NCI-H1417 treated with DMSO at 0.1 percent for 48 hours (cell line): ENCODE data around the gene LPAR3.

ENCODE experiments used
- DNase-seq: peaks from one replicate; lab custom pipeline; 2025; lab: John Stamatoyannopoulos, UW

The LPAR3 gene

GRCh38 chr1:84857906-84858305 is 35.1 kb downstream of the LPAR3 start:
- DNase-seq = no peak

GRCh38 chr1:84856726-84857270 is 36.2 kb downstream of the LPAR3 start:
- no peak for DNase-seq

DNA sequence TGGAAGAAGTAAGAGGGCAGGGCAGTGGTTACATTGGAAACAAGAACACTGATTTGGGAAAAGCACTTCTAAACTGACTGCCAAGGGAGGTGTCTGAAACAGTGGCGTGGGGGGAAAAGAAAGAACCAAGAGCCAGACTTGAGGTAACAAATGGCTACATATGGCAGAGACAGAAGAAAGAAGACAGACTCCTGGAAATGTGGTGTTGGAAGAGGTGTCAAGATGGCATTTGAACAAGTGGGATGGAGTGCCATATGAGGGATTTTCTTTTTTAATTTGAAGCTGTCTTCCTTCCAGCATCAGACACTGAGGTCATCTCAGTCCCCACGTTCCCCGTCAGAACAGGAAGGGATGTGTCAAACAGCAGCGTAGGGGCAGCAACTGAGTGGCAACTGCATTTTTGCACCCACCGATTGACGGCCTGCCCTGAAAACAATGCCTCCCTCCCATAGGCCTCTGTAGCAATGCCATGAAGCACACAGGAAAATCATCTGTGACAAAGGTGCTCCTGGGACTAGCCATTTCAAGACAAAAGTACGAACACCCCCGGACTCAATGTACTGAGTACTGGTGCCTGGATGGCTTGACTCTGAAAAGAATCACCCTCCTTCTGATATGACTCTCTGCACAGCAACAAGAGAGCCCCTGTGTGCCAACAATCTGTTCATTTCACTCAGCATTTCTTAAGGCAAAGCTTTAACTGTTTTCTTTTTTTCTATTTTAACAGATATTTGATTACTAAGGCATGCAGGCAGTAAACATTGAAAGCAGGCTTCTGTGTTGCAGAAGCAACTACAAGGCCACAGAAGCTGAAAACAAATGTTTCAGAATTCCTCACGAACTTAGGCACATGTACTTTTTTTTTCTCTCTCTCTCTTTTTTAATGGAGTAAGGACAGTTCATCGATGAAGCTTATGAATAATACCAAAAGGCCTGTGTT is 37.0 kb downstream of the LPAR3 start:
- no peak for DNase-seq

DNA sequence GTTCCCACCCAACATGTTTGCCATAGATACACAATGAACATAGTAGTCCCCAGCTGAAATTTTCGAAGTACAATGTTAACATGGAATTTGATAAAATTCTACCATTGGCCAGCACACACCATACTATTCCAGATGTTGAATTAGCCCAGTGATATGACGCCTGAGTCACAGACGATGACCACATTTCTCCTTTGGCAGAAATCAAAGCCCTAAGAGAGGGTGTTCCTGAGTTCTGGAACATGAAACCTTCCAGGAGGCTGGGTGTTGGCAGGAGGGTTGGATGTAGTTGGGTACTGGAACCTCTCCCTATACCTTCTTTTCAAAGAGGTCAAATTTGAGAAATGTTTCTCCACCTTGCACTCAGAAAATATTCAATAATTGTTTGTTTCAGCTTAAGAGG is 37.8 kb downstream of the LPAR3 start:
- DNase-seq = no peak

DNA sequence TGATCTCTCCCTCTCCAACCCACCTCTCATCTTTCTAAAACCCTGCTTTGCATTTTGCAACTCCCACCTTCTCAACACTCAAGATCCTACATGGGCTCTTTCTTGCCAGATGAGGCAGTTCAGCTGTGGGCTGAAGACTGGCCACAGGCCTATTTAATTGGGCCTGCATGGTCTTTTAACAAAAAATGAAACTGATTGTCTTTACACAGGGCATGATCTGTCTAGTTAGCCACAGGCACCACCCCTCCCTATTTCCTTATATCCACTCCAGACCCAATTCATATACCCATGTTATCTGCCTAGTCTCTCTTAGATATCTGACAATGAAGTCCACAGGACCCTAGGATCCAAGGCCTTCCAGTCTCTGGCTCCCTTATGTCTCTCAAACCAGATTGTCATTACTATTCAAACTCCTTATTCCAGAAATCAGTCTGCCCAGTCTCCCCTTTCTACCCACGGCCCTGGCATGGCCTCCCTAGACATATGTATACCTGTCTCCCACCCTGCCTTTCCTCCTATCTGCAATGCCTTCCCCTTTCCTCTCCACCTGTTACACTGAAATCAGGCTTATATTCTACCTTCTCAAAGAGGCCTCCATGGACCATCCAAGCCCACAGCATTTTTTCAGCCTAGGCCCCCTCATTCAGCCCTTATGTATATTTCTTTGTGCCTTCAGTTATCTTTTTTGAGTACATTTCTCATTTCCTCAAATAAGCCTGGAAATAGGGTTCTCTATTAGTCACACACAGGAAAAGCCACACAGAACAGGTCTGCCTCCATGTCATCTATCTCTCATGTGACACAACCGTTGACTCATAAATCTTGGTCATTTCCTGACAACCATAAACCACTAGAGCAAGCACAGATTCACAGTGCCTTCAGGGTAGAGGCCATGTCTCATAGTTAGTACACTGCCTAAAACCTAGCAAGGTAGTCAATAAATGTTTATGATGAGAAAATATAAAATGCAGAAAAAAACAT is 39.0 kb downstream of the LPAR3 start:
- no peak for DNase-seq

DNA sequence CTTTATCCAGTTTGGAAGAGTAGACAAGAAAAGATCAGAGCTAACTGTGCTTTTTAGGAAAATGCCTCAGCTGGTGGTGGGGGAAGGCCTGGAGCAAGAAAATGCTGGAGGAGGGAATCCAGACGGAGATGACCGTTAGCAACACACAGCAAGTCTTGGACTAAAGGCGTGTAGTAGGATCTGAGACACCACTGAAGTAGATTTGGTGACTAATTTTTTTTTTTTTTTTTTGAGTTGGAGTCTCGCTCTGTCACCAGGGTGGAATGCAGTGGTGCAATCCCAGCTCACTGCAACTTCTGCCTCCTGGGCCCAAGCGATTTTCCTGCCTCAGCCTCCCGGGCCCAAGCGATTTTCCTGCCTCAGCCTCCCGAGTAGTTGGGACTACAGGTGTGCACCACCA is 41.2 kb downstream of the LPAR3 start:
- DNase-seq = no peak

DNA sequence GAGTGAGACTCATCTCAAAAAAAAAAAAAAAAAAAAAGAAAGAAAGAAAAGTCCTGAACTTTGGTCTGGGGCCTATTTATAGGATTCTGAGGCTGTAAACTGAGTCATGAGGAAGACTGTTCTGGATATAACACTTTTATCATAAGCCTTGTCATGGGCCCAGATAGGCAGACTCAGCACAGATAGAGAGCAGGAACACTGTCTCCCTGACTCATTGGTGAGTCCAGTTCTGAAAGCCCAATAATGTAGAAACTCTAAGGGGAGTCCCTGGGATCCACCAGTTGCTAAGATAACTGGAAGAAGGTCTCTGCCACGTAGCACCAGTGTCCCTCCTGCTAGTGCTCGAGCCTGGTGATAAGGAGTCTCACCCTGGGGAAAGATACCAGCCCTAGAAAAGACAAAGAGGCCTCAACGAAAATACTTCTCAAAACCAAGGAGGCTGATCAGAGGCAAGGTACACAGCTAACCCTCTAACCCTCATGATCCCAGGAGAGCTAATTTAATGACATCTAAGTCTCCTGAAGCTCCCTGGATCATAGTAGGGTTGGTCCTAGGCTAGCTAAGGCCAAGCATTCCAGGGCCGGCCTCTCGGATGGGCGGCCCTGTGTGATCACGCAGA is 43.5 kb downstream of the LPAR3 start:
- no peak for DNase-seq

GRCh38 chr1:84847253-84848250 is 45.5 kb downstream of the LPAR3 start:
- peak; percentile 52 for DNase-seq

- DNase-seq = no peak
Measured at GRCh38 chr1:84846387-84846786, 46.6 kb downstream of the LPAR3 start.

GRCh38 chr1:84845357-84845756 is 47.6 kb downstream of the LPAR3 start:
- DNase-seq = no peak

GRCh38 chr1:84844094-84844493 is 48.9 kb downstream of the LPAR3 start:
- no peak for DNase-seq

DNA sequence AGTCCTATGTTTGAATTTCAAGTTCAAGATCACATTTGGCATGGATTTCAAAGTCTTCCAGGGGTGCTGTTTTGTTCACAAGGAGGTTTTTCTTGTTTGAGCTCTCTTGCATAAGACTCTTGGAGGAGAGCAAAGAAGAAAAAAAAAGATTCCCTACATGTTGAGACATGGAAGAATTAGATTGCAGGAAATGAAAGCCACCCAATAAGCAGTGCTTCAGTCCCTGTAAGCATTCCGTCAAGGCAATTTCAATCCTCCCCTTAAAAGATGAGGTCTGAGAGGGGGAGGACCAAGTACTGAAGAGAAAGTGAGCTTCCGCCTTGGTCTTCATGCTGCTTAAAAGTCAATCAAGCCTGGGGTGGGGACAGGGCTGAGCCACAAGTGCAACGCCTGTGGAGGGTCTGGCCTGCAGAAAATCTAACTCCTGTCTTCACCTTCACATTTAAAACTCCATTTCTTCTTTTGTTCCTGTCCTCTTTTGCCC is 50.2 kb downstream of the LPAR3 start:
- no peak for DNase-seq

DNA sequence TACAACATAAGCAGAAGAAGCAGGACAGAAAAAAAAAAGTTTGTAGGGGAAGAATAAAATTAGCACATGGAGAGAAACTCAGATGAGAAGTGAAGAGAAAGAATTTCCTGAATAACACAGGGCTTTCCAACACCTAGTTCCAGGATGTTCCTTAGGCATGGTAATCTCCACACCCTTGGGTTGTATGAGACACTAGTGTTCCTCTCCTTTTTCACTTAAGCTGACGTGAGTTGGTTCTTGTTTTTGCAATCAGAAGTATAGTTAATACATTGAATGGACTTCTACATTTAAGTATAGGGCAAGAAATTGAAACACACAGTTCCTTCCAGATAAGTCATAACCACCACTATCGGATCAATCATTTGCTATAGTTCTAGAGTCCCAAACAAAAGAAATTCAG is 51.0 kb downstream of the LPAR3 start:
- no peak for DNase-seq

- DNase-seq = no peak
Measured at GRCh38 chr1:84840346-84840745, 52.7 kb downstream of the LPAR3 start.

- DNase-seq = no peak
Measured at GRCh38 chr1:84839544-84839943, 53.5 kb downstream of the LPAR3 start.

DNA sequence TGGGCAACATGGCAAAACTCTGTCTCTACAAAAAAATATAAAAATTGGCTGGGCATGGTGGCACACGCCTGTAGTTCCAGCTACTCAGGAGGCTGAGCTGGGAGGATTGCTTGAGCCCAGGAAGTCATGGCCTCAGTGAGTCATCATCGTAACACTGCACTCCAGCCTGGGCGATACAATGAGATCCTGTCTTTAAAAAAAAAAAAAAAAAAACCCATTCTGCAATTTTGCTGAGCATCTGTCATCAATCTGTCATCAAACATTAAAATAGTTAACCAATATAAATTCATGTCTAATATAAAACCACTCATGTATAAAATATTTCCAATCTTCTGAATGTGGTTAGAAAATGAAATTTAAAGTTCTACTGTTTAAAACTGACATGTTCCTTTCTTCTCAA is 56.9 kb downstream of the LPAR3 start:
- DNase-seq = no peak

GRCh38 chr1:84835169-84835568 is 57.8 kb downstream of the LPAR3 start:
- DNase-seq = no peak

- DNase-seq = no peak
Measured at GRCh38 chr1:84834419-84835064, 58.5 kb downstream of the LPAR3 start.

DNA sequence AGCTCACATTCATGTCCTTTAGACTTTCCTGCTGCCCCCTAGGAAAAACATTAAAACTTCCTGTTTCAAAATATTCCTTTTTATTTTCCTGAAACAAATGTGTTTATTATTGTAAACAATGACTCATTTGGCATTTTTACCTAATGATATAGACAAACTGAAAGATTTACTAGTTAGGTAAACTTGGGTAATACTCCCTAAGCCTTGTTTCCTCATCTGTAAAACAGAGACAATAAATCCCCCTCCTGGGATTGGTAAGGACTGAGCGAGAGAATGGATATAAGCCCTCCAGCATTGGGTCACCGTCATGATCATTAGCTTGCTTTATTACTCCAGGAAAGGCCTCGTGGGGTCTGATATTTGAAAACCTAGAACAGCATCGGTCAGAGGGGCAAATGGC is 59.8 kb downstream of the LPAR3 start:
- no peak for DNase-seq

GRCh38 chr1:84830136-84830535 is 62.9 kb downstream of the LPAR3 start:
- DNase-seq = no peak
